GM19463 (cell line): ENCODE measurements around the gene PSIP1.
A peak's percentile ranks its signal among the peaks of the same experiment; 100 is the strongest.
"Not testable (repeated sequence)": the region's sequence is repeated elsewhere in the genome, so short reads cannot be mapped to it uniquely, and the experiment has no call there.

Source experiments
- ATAC-seq: cut with Tn5 transposase; IDR thresholded peaks from one replicate; pipeline ENCODE4 v1.9.1; 2021; ENCODE audit warnings: mild to moderate bottlenecking, moderate library complexity; ENCODE audit not compliant: unreplicated experiment

Gene PSIP1

DNA sequence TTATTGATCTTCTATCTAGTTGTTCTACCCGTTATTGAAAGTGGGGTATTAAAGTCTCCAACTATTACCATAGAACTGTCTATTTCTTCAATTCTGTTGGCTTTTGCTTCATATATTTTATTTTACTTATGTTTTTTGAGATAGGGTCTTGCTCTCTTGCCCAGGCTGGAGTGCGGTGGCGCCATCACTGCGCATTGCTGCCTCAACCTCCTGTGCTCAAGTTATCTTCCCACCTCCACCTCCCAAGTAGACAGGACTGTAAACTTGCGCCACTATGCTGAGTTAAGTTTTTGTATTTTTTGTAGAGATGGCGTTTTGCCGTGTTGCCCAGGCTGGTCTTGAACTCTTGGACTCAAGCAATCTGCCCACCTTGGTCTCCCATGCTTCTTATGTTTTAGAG lies 71.9 kb downstream of the PSIP1 start:
- ATAC-seq: no peak

- ATAC-seq: no peak
Observed at GRCh38 chr9:15433661-15434060, 77.1 kb downstream of the PSIP1 start.

GRCh38 chr9:15433191-15433590 lies 77.6 kb downstream of the PSIP1 start:
- ATAC-seq: no peak

DNA sequence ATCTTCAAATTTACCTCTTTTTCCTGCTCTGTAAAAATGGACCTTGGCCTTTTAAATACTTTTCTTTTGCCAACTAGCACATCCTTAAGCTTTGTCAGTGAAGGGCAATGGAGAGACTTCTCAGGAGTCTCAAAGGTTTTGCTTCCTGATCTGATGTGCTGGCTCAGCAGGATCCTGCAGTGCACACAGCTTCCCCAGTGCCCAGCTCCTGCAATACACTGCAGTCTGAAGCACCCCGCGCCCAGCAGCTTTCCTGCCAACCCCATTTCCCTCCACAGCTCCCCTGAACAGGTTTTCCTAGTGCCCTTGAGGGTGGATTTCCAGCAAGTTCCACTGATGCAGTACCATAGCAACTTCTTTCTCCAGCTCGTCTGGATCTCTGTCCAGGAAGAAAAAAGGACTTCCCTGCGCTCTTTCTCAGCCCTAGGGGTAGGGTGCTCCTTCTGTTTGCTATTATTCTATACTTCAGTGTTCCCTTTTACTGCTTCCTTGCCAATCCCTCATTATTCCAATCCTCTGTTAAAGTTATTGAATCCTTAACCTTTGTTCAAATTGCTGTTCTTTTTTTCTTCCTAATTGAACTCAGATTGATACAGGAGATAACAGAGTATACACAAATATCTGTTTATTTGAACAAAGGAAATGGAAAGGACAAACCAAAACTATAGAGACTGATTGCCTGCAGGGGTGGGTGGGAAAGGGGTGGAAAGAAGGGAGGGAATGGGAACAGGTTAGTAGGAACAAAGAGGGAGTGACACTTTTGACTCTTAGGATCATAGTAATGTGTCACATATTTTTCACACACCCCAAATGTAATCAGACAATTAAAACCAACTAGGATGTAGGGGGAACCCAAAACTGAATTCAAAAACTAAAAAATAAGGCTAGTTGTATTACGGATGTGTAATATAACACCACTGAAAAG lies 79.6 kb downstream of the PSIP1 start:
- ATAC-seq: no peak

- not testable (repeated sequence) for ATAC-seq
Observed at GRCh38 chr9:15427702-15428101, 83.1 kb downstream of the PSIP1 start.

GRCh38 chr9:15426019-15426418 lies 84.8 kb downstream of the PSIP1 start:
- peak; percentile 34 for ATAC-seq

GRCh38 chr9:15423231-15423985 lies 87.4 kb downstream of the PSIP1 start:
- peak; percentile 3 for ATAC-seq

- peak; percentile 93 for ATAC-seq
Observed at GRCh38 chr9:15422372-15423230, 88.2 kb downstream of the PSIP1 start, which contains the start of gene SNAPC3. SNAPC3 (plus strand) TSS chr9:15422876; CDS start chr9:15422880, 4 bp downstream.

DNA sequence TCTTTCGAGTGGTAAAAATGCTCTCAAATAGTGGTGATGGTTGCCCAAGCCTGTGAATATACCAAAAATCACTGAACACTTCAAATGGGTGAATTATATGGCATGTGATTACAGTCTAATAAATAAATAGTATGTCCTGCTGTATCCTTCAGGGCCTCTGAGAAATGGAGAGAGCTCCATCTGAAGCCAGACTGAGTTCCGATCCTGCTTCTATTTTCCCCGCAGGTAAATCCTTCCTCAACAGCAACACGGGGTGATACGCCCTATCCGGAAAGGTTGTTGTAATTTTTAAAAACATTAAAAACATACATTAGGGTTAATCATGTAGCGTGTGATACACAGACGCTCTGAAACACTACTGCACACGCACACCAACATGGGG lies 88.8 kb downstream of the PSIP1 start:
- ATAC-seq: no peak

DNA sequence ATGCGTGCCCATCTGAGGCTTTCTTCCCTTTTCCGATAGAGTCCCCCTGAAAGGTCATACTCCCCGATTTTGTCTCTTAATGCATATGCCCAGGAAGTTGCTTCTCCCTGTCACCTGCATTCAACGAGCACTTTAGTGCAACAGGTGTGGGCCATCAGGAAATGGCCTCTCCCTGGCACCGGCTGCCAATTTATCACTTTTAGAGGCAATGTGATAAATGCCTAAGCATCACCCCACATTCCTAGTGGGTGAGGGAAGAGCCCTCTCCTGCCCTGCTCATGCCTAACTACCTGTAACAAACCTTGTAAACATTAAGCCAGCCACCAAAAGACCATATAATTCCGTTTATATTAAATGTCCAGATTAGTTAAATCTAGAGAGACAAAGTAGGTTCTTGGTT lies 89.2 kb downstream of the PSIP1 start:
- ATAC-seq: no peak

DNA sequence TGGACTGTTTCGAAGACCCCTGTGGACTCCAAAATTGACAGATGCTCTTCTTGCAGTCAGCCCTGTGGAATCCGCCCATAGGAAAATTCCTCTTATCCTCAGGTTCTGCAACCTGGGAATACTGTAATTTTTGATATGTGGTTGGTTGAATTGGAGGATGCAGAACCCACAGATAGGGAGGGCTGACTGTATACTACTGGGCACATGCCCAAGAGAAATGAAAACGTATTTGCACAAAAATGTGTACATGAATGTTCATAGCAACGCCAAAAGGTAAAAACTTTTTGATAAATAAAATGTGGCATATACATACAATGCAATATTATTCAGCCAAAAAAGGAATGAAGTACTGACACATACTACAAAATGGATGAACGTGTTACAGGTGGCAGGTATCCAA lies 90.0 kb downstream of the PSIP1 start:
- no peak for ATAC-seq

- no peak for ATAC-seq
Observed at GRCh38 chr9:15417626-15418025, 93.1 kb downstream of the PSIP1 start.

GRCh38 chr9:15416880-15417279 lies 93.9 kb downstream of the PSIP1 start:
- no peak for ATAC-seq
